Hepatocyte (in vitro differentiated cells): ENCODE measurements around the gene TASP1.

Experiments used
- EZH2phosphoT487 ChIP-seq: fragments of 200-600 bp; sonication (generic); IDR thresholded peaks from one replicate; pipeline ENCODE4 v1.6.1; 2018; ENCODE audit warnings: antibody characterized with exemption, mild to moderate bottlenecking, low read depth, moderate library complexity; ENCODE audit not compliant: unreplicated experiment, severe bottlenecking
- TF ChIP-seq, protein P1 (sequence below): fragments of 200-600 bp; sonication (generic); IDR thresholded peaks from 2 replicates; pipeline ENCODE4 v1.5.1; 2016; ENCODE audit warnings: antibody characterized with exemption, mild to moderate bottlenecking; ENCODE audit not compliant: poor library complexity

DNA sequence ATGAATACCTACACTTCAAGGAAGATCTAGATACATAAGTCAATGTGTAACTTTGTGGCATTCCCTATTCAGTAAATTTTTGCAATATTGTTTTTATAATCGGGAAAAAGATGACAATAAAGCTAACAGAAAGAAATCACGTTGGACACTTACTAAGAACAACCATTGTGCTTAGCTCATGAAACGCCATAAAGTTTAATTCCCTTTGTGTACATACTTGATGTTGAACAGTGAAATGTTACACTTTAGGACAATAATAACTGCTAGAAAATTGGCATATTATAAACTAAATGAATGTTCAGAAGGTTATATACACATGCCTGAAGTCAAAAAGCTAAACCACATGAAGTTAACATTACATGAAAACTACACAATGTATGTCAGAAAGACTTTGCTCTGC, 153.2 kb downstream of the TASP1 start:
- TF ChIP-seq, protein P1, sequence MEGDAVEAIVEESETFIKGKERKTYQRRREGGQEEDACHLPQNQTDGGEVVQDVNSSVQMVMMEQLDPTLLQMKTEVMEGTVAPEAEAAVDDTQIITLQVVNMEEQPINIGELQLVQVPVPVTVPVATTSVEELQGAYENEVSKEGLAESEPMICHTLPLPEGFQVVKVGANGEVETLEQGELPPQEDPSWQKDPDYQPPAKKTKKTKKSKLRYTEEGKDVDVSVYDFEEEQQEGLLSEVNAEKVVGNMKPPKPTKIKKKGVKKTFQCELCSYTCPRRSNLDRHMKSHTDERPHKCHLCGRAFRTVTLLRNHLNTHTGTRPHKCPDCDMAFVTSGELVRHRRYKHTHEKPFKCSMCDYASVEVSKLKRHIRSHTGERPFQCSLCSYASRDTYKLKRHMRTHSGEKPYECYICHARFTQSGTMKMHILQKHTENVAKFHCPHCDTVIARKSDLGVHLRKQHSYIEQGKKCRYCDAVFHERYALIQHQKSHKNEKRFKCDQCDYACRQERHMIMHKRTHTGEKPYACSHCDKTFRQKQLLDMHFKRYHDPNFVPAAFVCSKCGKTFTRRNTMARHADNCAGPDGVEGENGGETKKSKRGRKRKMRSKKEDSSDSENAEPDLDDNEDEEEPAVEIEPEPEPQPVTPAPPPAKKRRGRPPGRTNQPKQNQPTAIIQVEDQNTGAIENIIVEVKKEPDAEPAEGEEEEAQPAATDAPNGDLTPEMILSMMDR, result no peak
- TF ChIP-seq EZH2phosphoT487, result no peak
